Mucosa of descending colon (tissue), 3 donors: Measurements from ENCODE around the gene ABCA3. TPM values are rescaled to one million over a fixed set of nuclear protein-coding genes. Genes with fewer than 3 reads are reported as not detected.
"Not testable (repeated sequence)": the region's sequence is repeated elsewhere in the genome, so short reads cannot be mapped to it uniquely, and the experiment has no call there.

Experiments used
- ATAC-seq: fragments of 200-7000 bp; cut with Tn5 transposase; one replicate; pipeline ENCODE4 v1.9.1; 2020; ENCODE audit warnings: mild to moderate bottlenecking, moderate library complexity
- DNase-seq, 3 donors: peaks; one replicate each; pipeline ENCODE4 v3.0.0-alpha.2; 2020
- H3K36me3 ChIP-seq: fragments of 200-600 bp; one replicate; pipeline ENCODE4 v1.8.0; 2021; ENCODE audit warnings: low read depth, mild to moderate bottlenecking
- H3K4me1 ChIP-seq: fragments of 200-600 bp; one replicate; pipeline ENCODE4 v1.8.0; 2021; ENCODE audit warnings: low read depth, mild to moderate bottlenecking
- H3K4me3 ChIP-seq: fragments of 200-600 bp; one replicate; pipeline ENCODE4 v1.8.0; 2021; ENCODE audit warnings: mild to moderate bottlenecking
- H3K9me3 ChIP-seq: fragments of 200-600 bp; one replicate; pipeline ENCODE4 v1.8.0; 2021; ENCODE audit warnings: mild to moderate bottlenecking
- CTCF ChIP-seq: fragments of 200-600 bp; IDR thresholded peaks from one replicate; pipeline ENCODE4 v1.8.0; 2022; ENCODE audit warnings: antibody characterized with exemption, mild to moderate bottlenecking
- intact Hi-C, 2 donors: fragments of 100-400 bp; cut with DNase I in 1 of 2; cut with micrococcal nuclease in 1 of 2; formaldehyde crosslinking; loops; one replicate each; pipeline versions ENCODE4 v1.11.0 to v1.11.1; 2022; cut with DNase I, micrococcal nuclease
- total RNA-seq, 3 donors: library from RNA; stranded (reverse); fragmentation: NEBNext Ultra II Directional in 2 of 3; extraction: Animal tissue kit (Norgen Biotek cat#: 25700) in 2 of 3; gene quantifications; one replicate each; pipeline versions ENCODE4 v1.2.1 to v1.2.4, GENCODE V29; 2021 to 2023
- donor health status: DM: no; HTN: no; CAD: no; lungs with moderate emphysema.
- donor health status: DM: no; HTN: no; CAD: no.
- donor health status: DM: no; HTN: yes; CAD: no.

The ABCA3 gene
- total RNA-seq, 3 donors from 2014 or later, result 3.0 to 13.5 (median 3.4) TPM

DNA sequence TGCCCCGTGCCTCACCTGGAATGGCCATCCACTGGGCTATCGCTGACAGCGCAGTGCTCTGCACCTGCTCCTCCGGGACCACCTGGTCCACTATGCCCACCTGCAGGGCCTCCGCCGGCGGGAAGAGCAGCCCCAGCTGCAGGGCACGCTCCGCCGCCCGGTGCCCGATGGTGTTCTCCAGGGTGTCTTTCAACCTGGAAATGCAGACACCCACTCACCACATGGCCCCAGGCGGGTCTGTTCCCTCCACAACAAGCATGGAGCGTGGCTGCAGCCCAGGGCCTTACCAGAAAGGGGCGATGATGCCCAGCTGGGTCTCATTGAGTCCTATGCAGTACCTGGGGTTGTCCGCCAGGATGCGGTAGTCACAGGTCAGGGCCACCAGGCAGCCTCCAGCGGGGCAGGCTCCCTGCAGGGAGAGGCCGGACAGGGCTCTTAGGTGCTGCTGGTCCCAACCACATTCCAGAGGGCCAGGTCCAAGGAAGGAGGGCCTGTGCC lies 97.4 kb downstream of the ABCA3 start:
- ATAC-seq (peak; percentile 4), DNase-seq (no peak)
- intact Hi-C loops, result no loop called here
- H3K36me3 ChIP-seq, result peaks cover 3% of the 10 kb centered on the region
- no peak for TF ChIP-seq CTCF
- no peaks in the 10 kb centered on the region for H3K4me1 ChIP-seq
- H3K9me3 ChIP-seq, result no peaks in the 10 kb centered on the region
- no peak overlapping the region for H3K4me3 ChIP-seq

DNA sequence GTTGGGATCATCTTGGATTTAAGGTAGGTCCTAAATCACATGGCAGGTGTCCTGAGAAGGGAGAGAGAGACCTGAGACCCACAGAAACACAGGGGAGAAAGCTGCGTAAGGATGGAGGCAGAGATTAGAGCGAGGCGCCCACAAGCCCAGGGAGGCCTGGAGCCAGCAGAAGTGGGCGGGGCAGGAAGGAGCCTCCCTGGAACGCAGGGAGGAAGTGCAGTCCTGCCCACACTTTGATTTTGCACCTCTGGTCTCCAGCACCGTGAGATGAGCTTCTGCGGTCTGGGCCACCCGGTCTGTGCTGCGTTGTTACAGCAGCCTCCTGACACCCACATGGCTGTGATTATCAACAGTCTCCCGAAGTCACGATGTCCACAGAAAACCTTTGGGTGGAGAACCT lies 97.9 kb downstream of the ABCA3 start:
- H3K4me1 ChIP-seq, result peaks cover 3% of the 10 kb centered on the region
- peaks cover 3% of the 10 kb centered on the region for H3K36me3 ChIP-seq
- no peak for TF ChIP-seq CTCF
- intact Hi-C loops, result no loop called here
- H3K9me3 ChIP-seq, result no peaks in the 10 kb centered on the region
- H3K4me3 ChIP-seq, result no peak overlapping the region
- DNase-seq (no peak), ATAC-seq (no peak)

DNA sequence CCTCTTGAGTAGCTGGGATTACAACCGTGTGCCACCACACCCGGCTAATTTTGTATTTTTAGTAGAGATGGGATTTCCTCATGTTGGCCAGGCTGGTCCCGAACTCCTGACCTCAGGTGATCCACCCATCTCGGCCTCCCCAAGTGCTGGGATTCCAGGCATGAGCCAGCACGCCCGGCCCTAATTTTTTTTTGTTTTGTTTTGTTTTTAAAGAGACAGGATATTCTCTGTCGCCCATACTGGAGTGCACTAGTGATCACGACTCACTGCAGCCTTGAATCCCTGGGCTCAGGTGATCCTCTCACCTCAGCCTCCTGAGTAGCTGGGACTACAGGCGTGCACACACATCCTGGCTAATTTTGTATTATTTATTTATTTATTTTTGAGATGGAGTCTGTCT lies 100.2 kb downstream of the ABCA3 start:
- ATAC-seq, H3K36me3 ChIP-seq, H3K4me3 ChIP-seq, H3K9me3 ChIP-seq, intact Hi-C loops, DNase-seq: not testable (repeated sequence)
- peaks cover 22% of the 10 kb centered on the region for H3K4me1 ChIP-seq

GRCh38 chr16:2238838-2239675 lies 101.5 kb downstream of the ABCA3 start:
- Histone ChIP-seq H3K4me3 (no peak overlapping the region), H3K9me3 (no peaks in the 10 kb centered on the region), H3K36me3 (no peaks in the 10 kb centered on the region), H3K4me1 (peaks cover 22% of the 10 kb centered on the region)
- no peak for TF ChIP-seq CTCF
- peak in 1 of 3 donors; percentile 54 for DNase-seq
- peak; percentile 50 for ATAC-seq
- intact Hi-C loops, result no loop called here

DNA sequence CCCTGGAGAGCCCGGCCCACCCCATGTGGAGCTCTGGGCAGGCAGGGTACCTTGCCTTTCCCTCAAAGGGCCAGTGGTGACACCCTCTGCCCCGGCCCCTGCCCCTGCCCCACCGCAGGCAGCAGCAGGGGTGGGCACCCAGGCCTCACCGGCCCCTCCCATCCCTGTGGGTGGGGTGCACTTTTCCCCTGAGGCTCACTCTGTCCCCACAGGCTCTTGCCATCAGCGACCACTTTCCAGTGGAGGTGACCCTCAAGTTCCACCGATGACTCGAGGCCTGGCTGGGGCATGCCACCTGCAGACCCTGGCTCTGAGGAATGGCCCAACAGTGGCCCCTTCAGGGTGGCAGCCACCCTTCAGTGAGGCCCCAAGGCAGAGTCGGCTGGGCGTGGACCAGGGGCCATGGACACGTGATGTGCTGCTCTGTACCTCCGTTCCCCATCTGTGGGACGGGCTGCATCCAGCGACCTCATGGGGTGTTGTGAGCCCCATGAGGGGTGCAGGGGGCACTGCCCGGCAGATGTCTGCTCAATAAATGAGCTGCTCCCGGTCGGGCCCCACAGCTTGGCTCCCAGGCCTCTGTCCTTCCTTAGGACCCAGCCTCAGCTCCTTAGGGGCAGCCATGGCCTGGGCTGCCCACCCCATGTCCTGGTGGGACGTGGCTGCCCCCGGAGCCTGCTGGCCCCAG lies 102.2 kb downstream of the ABCA3 start:
- H3K9me3 ChIP-seq, result no peaks in the 10 kb centered on the region
- ATAC-seq (peak; percentile 33), DNase-seq (no peak)
- intact Hi-C loops, result no loop called here
- H3K36me3 ChIP-seq, result no peaks in the 10 kb centered on the region
- peaks cover 22% of the 10 kb centered on the region for H3K4me1 ChIP-seq
- TF ChIP-seq CTCF, result no peak
- H3K4me3 ChIP-seq, result no peak overlapping the region
